MG63 (cell line): Measurements from ENCODE around the gene MAPK11. TPM values are rescaled to one million over a fixed set of nuclear protein-coding genes. Genes with fewer than 3 reads are reported as not detected.

ENCODE experiments used
- DNase-seq: peaks from one replicate; pipeline ENCODE4 v3.0.0-alpha.2; 2020
- H3K27me3 ChIP-seq: fragments of 250-450 bp; sonication (Bioruptor Pico); 2 replicates; pipeline ENCODE4 v1.5.1; 2020; ENCODE audit warnings: mild to moderate bottlenecking, moderate library complexity
- H3K36me3 ChIP-seq: fragments of 250-450 bp; sonication (Bioruptor Pico); 2 replicates; pipeline ENCODE4 v1.5.1; 2020; ENCODE audit warnings: mild to moderate bottlenecking, moderate library complexity
- H3K4me3 ChIP-seq: fragments of 250-450 bp; sonication (Bioruptor Pico); 2 replicates; pipeline ENCODE4 v1.5.1; 2020; ENCODE audit warnings: mild to moderate bottlenecking, moderate library complexity
- H3K9me3 ChIP-seq: fragments of 250-450 bp; sonication (Bioruptor Pico); 2 replicates; pipeline ENCODE4 v1.5.1; 2020; ENCODE audit warnings: mild to moderate bottlenecking, moderate library complexity
- total RNA-seq: library from RNA; depleted of rRNA; stranded (reverse); fragments of >200 nt; shearing (Covaris generic); gene quantifications from 2 replicates; pipeline ENCODE4 v1.2.3, GENCODE V29; 2014; ENCODE audit warnings: low replicate concordance

MAPK11 gene
- total RNA-seq, 1 experiment from 2014 or later: 27.8 TPM

DNA sequence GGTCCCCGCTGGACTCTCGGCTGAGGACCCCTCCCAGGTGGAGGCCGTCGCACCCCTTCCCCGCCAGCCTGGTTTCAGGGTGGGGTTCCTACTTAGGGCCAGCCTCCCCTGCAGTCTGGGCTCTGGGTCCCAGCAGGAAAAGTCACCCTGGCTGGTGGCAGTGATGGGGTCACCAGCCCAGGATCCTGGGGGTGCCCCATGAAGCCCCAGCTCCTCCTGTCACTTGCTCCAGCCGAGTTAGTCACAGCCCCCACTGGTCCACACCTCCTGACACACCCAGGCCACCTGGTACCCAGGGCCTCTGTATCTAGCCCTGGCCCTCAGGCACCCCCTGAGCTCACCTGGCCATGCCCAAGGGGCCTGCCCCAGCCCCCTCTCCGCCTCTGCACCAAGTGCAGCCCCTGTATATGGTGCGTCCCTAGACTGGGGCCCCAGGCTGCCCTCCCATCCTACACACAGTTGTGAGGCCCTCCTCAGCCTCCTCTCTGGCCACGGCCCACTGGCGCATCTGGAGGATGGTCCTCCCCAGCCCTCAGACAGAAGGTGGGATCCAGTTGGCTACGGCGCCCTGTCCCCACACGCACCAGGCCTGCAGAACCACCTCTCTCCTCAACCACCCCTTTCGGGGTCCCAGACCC, 30.6 kb upstream of the MAPK11 start:
- no peak for DNase-seq
- Histone ChIP-seq H3K9me3 (no peaks in the 10 kb centered on the region), H3K27me3 (no peaks in the 10 kb centered on the region), H3K36me3 (peaks cover 33% of the 10 kb centered on the region), H3K4me3 (no peak overlapping the region)

DNA sequence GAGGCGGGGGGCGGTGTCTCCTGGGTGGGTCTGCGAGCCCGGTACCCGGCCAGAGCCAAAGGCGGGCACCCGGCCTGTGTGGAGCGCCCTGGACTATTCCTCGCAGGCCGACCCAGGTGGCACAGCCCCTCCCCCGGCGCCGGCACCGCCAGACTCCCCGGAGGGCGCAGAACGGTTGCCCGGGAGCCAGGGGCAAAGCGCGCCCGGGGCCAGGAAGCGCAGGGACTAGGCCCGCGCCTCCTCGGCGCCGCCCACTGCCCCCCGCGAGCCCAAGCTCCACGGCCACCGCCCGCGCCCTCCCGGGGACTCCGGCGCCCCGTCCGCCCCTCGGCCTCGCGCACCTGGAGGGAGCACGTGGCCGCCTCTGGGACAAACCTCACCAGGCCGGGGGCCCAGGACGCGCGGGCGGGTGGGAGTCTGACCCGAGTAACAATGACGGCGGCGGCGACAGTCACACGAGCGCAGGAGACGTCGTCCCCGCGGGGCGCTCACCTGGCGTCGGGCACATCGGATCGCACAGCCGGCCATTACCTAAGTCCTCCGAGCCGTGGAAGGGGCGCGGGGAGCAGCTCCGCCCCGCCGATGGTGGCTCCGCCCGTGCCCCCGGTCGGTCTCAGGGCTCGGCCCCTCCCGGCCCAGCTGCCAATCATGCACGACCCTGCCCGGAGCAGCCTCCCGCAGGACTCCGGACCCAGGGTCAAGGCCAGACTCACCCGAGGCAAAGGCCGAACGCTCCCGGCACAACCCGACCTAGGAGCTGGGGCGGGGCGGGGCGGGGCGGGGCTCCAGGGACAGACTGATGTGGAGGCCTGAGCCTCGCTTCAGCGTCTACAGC, 29.8 kb upstream of the MAPK11 start:
- H3K27me3 ChIP-seq: no peaks in the 10 kb centered on the region
- 0 out of 2 replicates have a peak overlapping the region, but pooled peaks have one; percentile 5 for H3K4me3 ChIP-seq
- DNase-seq: peak; percentile 46
- no peaks in the 10 kb centered on the region for H3K9me3 ChIP-seq
- H3K36me3 ChIP-seq: peaks cover 30% of the 10 kb centered on the region

DNA sequence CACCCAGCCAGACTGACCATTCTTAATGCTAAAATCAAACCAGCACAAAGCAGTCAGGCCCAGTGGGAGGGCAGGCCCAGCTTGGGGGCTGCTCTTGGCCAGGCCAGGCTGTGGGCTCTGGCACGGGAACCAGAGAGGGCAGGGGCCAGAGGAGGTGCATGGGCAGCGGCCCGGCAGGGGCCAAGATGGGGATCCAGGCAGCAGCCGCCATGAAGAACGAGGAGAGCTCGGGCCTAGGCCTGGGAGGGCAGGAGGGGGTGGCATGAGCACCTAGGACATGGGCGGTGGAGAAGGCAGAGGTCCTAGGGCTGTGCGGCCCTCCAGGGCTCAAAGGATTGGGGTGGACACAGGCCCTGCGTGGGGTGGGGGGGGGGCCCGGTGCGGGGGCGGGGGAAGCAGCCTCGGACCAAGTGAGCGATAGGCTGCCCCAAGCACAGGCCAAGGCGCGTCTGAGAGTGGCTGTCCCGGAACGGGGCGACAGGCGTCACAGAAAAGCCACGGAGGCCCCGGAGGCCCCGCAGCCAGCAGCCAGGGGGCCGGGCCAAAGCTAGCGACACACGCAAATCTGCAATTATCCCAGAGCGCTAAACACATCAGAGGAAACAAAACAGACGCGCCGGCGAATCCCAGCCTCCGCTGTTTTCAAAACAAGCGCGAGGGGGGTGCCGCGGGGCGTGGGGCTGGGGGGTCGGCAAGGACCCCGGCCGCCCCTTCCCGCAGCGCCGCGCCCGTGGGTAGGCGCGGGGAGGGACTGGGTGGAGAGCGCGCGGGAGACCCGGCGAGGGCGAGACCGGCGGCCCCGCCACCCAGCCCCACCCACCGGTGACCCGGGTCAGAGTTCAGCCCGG, 29.0 kb upstream of the MAPK11 start:
- Histone ChIP-seq H3K27me3 (no peaks in the 10 kb centered on the region), H3K36me3 (peaks cover 30% of the 10 kb centered on the region), H3K4me3 (no peak overlapping the region), H3K9me3 (no peaks in the 10 kb centered on the region)
- DNase-seq: no peak

DNA sequence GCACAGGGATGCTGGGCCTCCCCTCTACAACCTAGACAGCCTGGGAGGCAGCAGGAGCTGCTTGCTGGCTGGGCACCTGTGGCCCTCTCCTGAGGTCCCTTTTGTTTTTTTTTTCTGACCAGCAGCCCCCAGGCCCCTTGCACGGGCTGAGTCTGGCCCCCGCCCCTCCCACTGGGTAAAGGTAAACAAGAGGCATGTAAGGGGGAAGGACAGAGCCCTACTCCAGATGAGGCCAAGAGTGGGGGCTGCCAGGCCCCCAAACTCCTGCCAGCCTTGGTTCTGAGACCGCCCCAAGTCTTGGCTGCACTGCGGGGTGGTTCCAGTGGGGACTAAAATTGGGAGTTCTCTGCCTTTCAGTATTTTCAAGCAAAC, 28.1 kb upstream of the MAPK11 start:
- DNase-seq: no peak
- Histone ChIP-seq H3K9me3 (no peaks in the 10 kb centered on the region), H3K27me3 (no peaks in the 10 kb centered on the region), H3K4me3 (no peak overlapping the region), H3K36me3 (peaks cover 21% of the 10 kb centered on the region)

DNA sequence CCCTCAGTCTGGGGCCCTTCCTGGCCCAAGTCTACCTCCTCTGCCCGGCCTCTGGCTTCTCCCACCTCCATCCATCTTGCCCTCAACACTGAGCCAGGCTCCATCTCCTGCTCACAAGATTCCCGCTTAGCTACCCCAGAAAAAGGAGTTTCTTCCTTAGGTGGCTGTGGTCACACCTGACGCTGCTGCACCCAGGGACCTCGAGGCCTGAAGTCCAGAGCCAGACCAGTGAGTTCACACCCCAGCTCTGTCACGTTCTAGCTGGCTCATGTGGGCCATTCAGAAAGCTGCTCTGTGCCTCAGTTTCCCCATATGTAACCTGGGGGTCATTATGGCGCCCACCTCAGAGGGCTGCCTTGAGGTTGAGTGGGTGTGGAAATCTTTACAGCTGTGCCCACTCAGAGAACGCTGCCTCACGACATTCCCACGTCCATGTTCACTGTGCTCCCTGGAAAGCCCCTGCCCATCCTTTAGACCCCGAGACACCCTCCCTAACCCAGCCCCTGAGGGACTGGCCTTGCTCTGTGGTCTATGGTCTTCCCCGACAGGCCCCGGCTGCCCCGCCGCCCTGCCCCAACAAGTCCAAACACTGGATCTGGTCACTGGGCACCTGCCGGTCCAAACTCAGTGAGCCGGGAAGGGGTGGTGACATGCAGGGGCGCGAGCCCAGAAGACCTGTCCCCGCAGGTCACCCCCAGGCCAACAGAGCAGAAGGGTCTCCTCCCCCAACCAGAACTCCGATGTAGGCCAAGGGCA, 27.5 kb upstream of the MAPK11 start:
- Histone ChIP-seq H3K4me3 (no peak overlapping the region), H3K9me3 (no peaks in the 10 kb centered on the region), H3K36me3 (peaks cover 17% of the 10 kb centered on the region), H3K27me3 (no peaks in the 10 kb centered on the region)
- DNase-seq: no peak

DNA sequence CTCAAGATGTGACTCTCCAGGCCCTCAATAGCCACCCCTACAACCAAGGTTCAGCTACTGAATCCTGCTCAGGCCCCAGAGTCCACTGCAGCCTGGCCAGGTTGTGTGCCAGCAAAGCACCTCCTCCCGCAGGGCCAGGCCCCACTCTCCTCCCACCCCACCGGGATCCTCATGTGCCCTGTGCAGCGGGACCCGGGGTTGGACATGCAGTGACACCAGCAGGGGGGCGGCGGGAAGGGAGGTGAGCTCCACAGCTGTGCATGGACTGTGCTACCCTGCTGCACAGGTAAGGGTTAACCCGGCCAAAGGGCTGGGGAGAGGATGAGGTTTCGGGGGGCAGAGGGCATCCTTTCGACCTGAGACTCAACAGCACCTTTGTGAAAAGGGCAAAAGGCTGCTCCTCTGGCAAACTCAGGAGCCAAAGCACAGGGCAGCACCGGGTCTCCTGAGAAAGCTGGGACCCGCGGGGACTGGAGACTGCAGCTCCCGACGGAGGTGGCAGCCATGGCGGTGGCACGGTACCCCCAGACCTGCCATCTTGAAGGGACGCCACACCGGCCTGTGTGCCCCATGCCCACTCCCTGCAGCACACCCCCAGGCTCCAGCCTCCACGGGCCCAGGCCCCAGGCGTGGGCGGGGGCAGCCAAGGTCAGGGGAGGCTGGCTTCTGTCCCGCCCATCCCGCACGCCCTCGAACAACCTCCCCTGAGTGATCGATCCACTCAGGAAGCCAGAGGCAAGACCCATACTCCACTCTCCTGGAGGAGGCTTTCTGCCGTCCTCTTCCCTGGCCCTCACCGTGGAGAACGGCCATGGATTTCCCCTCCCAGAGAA, 26.7 kb upstream of the MAPK11 start:
- Histone ChIP-seq H3K4me3 (no peak overlapping the region), H3K36me3 (peaks cover 15% of the 10 kb centered on the region), H3K27me3 (no peaks in the 10 kb centered on the region), H3K9me3 (no peaks in the 10 kb centered on the region)
- DNase-seq: no peak

DNA sequence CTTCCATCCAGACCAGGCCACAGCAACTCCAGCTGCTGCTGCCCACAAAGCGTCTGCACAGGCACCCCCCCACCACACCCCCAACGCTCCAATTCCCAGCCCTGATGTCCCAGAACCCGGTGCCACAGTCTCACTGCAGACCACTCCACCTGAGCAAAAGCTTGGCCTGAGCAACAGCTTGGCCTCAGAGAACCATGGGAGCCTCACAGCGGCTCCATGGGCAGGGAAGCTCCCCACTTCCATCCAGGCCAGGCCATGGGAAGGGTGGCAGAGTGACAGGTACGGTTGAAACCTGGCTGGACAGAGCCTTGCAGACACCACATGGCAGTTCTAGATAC, 24.1 kb upstream of the MAPK11 start:
- DNase-seq: no peak
- Histone ChIP-seq H3K9me3 (no peaks in the 10 kb centered on the region), H3K4me3 (no peak overlapping the region), H3K27me3 (no peaks in the 10 kb centered on the region), H3K36me3 (peaks cover 13% of the 10 kb centered on the region)

DNA sequence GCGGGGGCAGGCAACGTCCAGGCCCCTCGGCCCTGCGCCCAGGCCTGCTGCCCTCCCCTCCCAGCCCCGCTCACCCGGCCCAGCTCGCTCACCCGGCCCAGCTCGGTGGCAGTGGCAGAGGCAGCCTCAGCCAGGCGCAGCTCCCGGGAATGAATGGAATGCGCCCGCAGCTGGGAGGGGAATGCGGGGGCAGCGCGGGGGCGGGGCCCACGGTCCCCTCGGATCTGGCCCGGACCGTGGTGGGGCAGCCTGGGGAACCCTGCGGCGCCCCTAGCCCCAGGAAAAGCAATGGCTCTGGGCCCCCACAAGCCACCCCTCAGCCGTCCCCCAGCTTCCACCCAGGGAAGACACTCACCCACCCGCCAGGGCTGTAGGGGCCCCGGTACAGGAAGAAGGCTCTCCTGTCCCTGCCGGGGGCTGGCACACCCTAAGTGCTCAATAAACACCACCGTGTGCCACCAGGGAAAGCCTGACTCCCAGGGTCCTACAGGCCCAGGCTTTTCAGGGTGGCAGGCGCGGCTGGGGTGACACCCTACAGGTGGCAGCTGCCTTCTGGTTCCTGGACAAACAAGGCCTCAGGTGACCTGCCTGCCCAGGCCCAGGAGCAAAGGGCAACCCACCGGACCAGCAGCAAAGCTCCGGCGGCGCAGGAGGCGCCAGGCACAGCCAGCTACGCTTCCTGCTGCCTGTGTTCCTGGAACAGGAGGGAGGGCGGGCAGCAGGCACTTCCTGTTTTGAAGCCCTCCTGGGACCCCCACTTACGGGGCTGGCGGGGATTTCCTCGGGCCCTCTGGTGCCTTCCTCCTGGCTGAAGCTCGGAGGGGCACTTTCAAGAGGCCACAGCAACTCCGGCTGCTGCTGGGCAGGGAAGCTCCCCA, 23.5 kb upstream of the MAPK11 start:
- H3K36me3 ChIP-seq: peaks cover 17% of the 10 kb centered on the region
- H3K27me3 ChIP-seq: no peaks in the 10 kb centered on the region
- H3K4me3 ChIP-seq: no peak overlapping the region
- no peaks in the 10 kb centered on the region for H3K9me3 ChIP-seq
- DNase-seq: no peak

DNA sequence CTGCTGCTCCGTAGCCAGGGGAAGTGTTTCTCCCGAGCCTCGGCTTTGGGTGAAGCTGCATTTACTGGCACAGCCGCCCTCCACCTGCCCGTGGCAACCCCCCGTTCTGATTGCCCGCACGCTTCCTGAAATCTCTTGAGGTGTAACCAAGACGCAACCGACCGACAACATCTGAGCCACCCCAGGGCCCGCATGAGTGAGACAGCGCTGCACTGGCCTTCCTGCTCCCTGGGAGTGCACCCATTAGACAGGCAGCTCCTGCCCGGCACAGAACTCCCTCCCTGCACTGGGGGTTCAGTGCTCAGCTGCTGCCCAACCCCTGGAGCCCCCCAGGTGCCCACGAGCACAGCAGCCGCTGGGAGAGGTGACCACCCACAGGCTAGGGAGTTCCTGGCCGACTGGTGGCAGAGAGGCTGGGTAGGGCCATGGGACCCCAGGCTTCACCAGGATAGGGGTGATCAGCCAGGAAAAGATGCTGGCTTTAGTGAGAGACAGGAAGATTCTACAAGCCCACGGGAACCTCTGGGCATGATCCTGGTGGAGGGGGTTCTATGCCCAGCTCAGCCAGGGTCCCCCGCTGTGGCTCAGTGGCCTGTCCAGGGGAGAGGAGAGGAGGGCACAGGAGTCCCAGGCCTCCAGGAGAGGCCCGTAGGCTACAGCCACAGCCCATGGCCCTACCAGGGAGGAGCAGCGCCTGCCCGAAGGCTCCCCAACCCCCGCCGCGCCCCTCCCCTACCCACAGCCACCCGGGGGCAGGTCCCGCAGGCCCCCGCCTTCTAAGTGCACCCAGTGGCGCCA, 22.7 kb upstream of the MAPK11 start:
- Histone ChIP-seq H3K27me3 (no peaks in the 10 kb centered on the region), H3K4me3 (no peak overlapping the region), H3K36me3 (peaks cover 25% of the 10 kb centered on the region), H3K9me3 (no peaks in the 10 kb centered on the region)
- no peak for DNase-seq

DNA sequence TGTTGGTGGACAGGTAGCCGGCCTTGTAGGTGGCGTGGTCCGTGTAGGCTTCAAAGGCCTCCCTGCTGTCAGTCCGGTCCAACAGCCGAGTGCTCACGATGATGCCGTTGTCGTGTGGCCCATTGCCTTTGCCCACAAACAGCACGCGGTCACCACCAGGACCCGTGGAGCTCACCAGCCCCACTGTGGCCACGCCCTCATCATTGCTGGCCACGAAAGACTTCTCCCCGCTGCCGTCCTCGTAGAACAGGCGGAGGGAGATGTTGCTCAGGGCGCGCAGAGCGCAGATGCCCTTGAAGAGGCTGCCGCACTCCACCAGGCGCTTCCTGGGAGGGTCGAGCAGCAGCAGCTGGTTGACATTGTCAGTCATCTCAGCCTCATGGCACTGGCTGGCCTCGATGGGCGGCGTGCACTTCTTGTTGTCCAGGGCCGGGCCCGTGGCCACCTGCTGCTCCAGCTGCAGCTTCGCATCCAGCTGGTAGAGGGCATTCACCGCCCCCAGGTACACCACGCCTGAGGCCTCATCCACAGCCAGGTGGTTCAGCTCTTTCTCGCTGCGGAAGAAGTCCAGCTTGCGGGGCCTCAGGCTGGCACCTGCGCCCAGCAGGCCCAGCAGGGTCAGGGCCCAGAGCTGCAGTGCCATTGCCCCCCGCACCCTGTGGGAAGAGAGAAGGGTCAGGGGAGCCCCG, 19.9 kb upstream of the MAPK11 start:
- H3K27me3 ChIP-seq: no peaks in the 10 kb centered on the region
- H3K9me3 ChIP-seq: no peaks in the 10 kb centered on the region
- H3K36me3 ChIP-seq: peaks cover 40% of the 10 kb centered on the region
- no peak overlapping the region for H3K4me3 ChIP-seq
- DNase-seq: no peak

DNA sequence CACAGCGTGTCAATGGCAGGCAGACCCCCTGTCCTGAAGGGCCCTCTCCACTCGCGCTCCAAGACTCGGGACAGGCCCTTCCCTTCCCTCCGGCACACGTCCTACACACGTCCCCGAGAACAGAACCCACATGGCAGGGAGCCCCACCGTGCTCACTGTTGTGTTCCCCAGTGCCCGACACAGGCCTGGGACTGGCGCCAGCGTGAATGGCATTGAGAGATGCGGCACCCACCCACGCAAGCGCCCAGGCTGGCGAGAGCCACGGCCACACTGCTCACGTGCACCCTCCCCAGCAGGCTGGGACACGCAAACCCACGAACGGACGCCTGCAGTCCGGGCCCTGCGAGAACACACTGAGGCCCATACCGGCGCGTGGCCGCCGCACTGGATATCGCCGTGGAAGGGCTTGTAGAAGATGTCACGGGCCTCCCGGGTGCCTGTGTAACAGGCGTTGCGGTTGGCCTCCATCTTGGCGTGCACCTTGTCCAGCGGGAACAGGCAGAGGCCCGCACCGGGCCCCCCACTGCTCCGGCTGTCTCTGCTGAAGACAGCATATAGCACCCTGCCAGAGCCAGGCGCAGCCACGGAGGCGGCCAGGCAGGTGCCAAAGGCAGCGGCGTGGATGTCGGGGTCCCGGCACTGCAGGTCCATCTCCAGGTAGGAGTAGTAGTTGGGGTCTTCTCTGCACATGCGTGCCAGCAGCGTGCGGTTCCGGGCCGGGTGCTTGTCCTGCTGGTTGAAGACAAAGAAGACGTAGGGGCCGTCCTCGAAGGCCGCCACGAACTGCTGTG, 19.2 kb upstream of the MAPK11 start:
- no peak for DNase-seq
- H3K27me3 ChIP-seq: no peaks in the 10 kb centered on the region
- no peak overlapping the region for H3K4me3 ChIP-seq
- H3K9me3 ChIP-seq: no peaks in the 10 kb centered on the region
- H3K36me3 ChIP-seq: peaks cover 38% of the 10 kb centered on the region

DNA sequence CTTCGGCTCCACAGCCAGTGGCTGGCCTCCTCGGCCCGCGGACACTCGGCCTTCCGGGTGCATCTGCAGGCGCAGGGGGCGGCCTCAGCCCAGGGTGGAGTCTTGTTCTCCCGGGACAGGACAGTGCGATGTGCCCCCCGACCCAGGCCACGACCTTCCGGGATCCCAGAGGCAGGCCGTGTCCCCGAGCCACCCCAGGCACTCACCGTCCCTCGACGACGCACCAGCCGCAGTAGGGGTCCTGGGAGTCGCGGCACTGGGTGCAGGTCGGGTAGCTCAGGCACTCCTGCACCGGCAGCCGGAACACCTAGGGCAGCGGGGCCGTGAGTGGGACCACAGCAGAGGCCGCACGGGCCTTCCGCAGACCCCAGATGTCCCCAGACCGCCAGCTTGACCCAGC, 17.6 kb upstream of the MAPK11 start:
- Histone ChIP-seq H3K9me3 (no peaks in the 10 kb centered on the region), H3K27me3 (no peaks in the 10 kb centered on the region), H3K4me3 (no peak overlapping the region), H3K36me3 (peaks cover 41% of the 10 kb centered on the region)
- DNase-seq: no peak

DNA sequence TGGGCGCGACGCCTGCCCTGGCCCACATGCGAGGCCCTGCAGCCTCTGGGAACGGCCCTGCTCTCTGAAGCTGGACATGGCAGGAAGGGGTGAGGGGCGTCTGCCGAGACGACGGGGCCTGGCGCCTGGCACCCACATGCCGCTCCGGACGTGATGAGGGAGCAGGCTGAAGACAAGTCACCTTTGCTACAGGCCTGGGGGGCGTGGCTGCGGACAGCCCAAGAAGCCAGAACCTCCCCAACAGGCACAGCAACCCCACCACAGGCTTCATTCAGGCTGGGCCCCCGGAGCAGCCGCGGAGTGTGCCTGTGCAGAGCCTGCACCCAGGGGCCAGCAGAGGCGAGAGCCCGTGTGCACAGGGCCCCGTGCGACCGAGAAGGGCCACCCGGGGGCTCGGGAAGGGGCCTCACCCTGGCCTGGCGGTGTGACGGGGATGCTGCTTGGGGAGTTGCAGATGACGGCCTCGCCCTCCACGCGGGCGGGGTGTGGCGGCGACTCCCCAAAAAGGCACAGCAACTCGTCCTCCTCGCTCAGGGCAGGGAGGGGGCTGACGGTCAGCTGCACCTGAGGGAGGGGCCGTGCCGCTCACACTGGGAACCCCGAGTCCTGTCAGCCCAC, 16.6 kb upstream of the MAPK11 start:
- no peaks in the 10 kb centered on the region for H3K27me3 ChIP-seq
- no peak for DNase-seq
- no peaks in the 10 kb centered on the region for H3K9me3 ChIP-seq
- H3K36me3 ChIP-seq: peaks cover 50% of the 10 kb centered on the region
- no peak overlapping the region for H3K4me3 ChIP-seq
